Upper lobe of left lung (tissue), 4 donors: Measurements from ENCODE around the gene KDM2A.

Experiments
- CTCF ChIP-seq, 6 experiments: fragments of 450-650 bp in 4 of 6; fragments of 200-600 bp in 2 of 6; sonication (generic) in 2 of 6; IDR thresholded peaks; one replicate each; pipeline ENCODE4 v1.5.1; 2016 to 2019; ENCODE audit warnings: antibody characterized with exemption in 6 of 6
- EP300 ChIP-seq, 4 donors: sonication (generic); formaldehyde crosslinking; IDR thresholded peaks; one replicate each; pipeline ENCODE4 v1.5.1; 2017; ENCODE audit warnings: antibody characterized with exemption in 4 of 4, control low read depth in 2 of 4
- POLR2A ChIP-seq, 4 donors: fragments of 450-650 bp; IDR thresholded peaks; one replicate each; pipeline ENCODE4 v1.5.1; 2016 to 2017; ENCODE audit warnings: antibody characterized with exemption in 4 of 4, mild to moderate bottlenecking in 2 of 4
- POLR2AphosphoS5 ChIP-seq, 2 donors: sonication (generic); formaldehyde crosslinking; IDR thresholded peaks; one replicate each; pipeline ENCODE4 v1.5.1; 2017; ENCODE audit warnings: antibody characterized with exemption in 2 of 2

GRCh38 chr11:67239783-67240575 lies 120.9 kb downstream of the KDM2A start:
- TF ChIP-seq CTCF (IDR thresholded peaks at IDR 0.05) (peak in 4 of 6 experiments; percentile 28 to 46 (median 32)), POLR2A (IDR thresholded peaks at IDR 0.05) (peak in 3 of 4 donors; percentile 83 to 92 (median 84)), EP300 (IDR thresholded peaks at IDR 0.05) (peak in 1 of 4 donors; percentile 62), POLR2AphosphoS5 (IDR thresholded peaks at IDR 0.05) (peak; percentile 98 to 99)
